Ovary (tissue), 9 donors: ENCODE data around the gene SUPT4H1. TPM values are rescaled to one million over a fixed set of nuclear protein-coding genes. Genes with fewer than 3 reads are reported as not detected.

Experiments used
- DNase-seq, 5 donors: peaks; one replicate each; pipeline ENCODE4 v3.0.0-alpha.2; 2019 to 2020
- H3K27ac ChIP-seq, 2 donors: fragments of 200-600 bp; one replicate each; pipeline versions ENCODE4 v1.5.1 to v1.8.0; 2019 to 2022
- H3K27me3 ChIP-seq: fragments of 200-600 bp; one replicate; pipeline ENCODE4 v1.8.0; 2022
- H3K36me3 ChIP-seq: fragments of 200-600 bp; sonication (generic); one replicate; pipeline ENCODE4 v1.5.1; 2019
- H3K4me1 ChIP-seq: one replicate; pipeline ENCODE4 v1.8.1; 2013; ENCODE audit warnings: mild to moderate bottlenecking, moderate library complexity; ENCODE audit not compliant: insufficient read depth
- H3K4me3 ChIP-seq: fragments of 200-600 bp; sonication (generic); one replicate; pipeline ENCODE4 v1.5.1; 2017
- H3K9me3 ChIP-seq, 2 donors: fragments of 200-600 bp in 1 of 2; sonication (generic) in 1 of 2; one replicate each; pipeline versions ENCODE4 v1.5.1 to v1.8.1; 2013 to 2019; ENCODE audit warnings: mild to moderate bottlenecking in 1 of 2, moderate library complexity in 1 of 2
- CTCF ChIP-seq, 3 donors: fragments of 450-650 bp in 2 of 3; fragments of 200-600 bp in 1 of 3; IDR thresholded peaks; one replicate each; pipeline versions ENCODE4 v1.5.1 to v1.8.0; 2016 to 2022; ENCODE audit warnings: antibody characterized with exemption in 3 of 3, mild to moderate bottlenecking in 1 of 3
- EP300 ChIP-seq: sonication (generic); formaldehyde crosslinking; IDR thresholded peaks from one replicate; pipeline ENCODE4 v1.6.1; 2017; ENCODE audit warnings: antibody characterized with exemption
- POLR2A ChIP-seq: fragments of 450-650 bp; IDR thresholded peaks from one replicate; pipeline ENCODE4 v1.6.1; 2017; ENCODE audit warnings: antibody characterized with exemption, mild to moderate bottlenecking, moderate library complexity
- WGBS, 3 donors: extraction: QIAGEN DNeasy Blood & Tissue Kit in 1 of 3; methylation state at CpG; one replicate each; pipeline versions ENCODE4 v1.1.5 to v1.1.7; 2013 to 2017; 5-methylcytosine and 5-hydroxymethylcytosine counted together
- intact Hi-C, 4 donors: fragments of 100-400 bp; cut with DNase I; formaldehyde crosslinking; loops; one replicate each; pipeline versions ENCODE4 v1.11.0 to v1.15.1; 2022 to 2023
- polyA plus RNA-seq, 2 donors: library from polyadenylated mRNA; stranded (reverse); fragments of 200-250 nt in 1 of 2; fragments of 350-450 nt in 1 of 2; fragmentation: Illumina TruSeq in 1 of 2; extraction: RNeasy Lipid Tissue Mini Kit (QIAGEN cat#74804) in 1 of 2; gene quantifications; one replicate each; pipeline ENCODE4 v1.2.3, GENCODE V29; 2013 to 2014
- total RNA-seq, 7 donors: library from RNA; depleted of rRNA in 2 of 7; stranded (reverse); fragments of >200 nt in 2 of 7; fragmentation: NEBNext Ultra II Directional in 3 of 7; extraction: Animal tissue kit (Norgen Biotek cat#: 25700) in 3 of 7; gene quantifications; one replicate each; pipeline versions ENCODE4 v1.1.0 to v1.2.4, GENCODE V29; 2016 to 2023
- donor health status: DM: no; HTN: no; CAD: no; lungs with moderate emphysema.
- donor health status: DM: no; HTN: no; CAD: no.
- donor health status: Bipolar disorder and iron deficiency.
- donor health status: DM: yes; HTN: yes; CAD: no.
- donor health status: DM: no; HTN: no; CAD: no.
- donor health status: DM: yes; HTN: yes; CAD: no.

SUPT4H1 gene
- total and polyA plus RNA-seq, 9 donors = 43.7 to 182 (median 66.0) TPM

- Histone ChIP-seq H3K27ac (no peak overlapping the region), H3K4me1 (no peaks in the 10 kb centered on the region), H3K36me3 (no peaks in the 10 kb centered on the region), H3K9me3 (no peaks in the 10 kb centered on the region), H3K4me3 (no peak overlapping the region), H3K27me3 (no peaks in the 10 kb centered on the region)
- TF ChIP-seq POLR2A = no peak
- TF ChIP-seq EP300 = no peak
- TF ChIP-seq CTCF (IDR thresholded peaks at IDR 0.05) = no peak
- no peak for DNase-seq
- intact Hi-C loops = no loop called here
- 28 to 34% (median 29%) methylated on average over 7 of the region's 7 CpGs for WGBS, 3 donors
Measured at GRCh38 chr17:58364270-58364942, 12.4 kb upstream of the SUPT4H1 start.

- DNase-seq = no peak
- Histone ChIP-seq H3K4me1 (no peaks in the 10 kb centered on the region), H3K9me3 (no peaks in the 10 kb centered on the region), H3K36me3 (no peaks in the 10 kb centered on the region), H3K27me3 (no peaks in the 10 kb centered on the region), H3K4me3 (no peak overlapping the region), H3K27ac (no peak overlapping the region)
- TF ChIP-seq CTCF (IDR thresholded peaks at IDR 0.05) (no peak), EP300 (no peak), POLR2A (no peak)
- intact Hi-C loops = no loop called here
- WGBS, 3 donors = 74 to 83% (median 78%) methylated on average over 8 of the region's 8 CpGs
Measured at GRCh38 chr17:58363457-58364185, 11.6 kb upstream of the SUPT4H1 start.

- Histone ChIP-seq H3K9me3 (no peaks in the 10 kb centered on the region), H3K4me3 (no peak overlapping the region), H3K4me1 (no peaks in the 10 kb centered on the region), H3K36me3 (no peaks in the 10 kb centered on the region), H3K27me3 (no peaks in the 10 kb centered on the region), H3K27ac (no peak overlapping the region)
- WGBS, 3 donors = 89 to 93% (median 91%) methylated on average over 16 of the region's 16 CpGs
- DNase-seq = no peak
- intact Hi-C loops = no loop called here
- no peak for TF ChIP-seq POLR2A
- TF ChIP-seq CTCF (IDR thresholded peaks at IDR 0.05) = no peak
- TF ChIP-seq EP300 = no peak
Measured at GRCh38 chr17:58362368-58363014, 10.5 kb upstream of the SUPT4H1 start.

GRCh38 chr17:58360296-58361063 is 8.5 kb upstream of the SUPT4H1 start:
- TF ChIP-seq POLR2A = no peak
- no peak for TF ChIP-seq EP300
- no peak for TF ChIP-seq CTCF (IDR thresholded peaks at IDR 0.05)
- no peak for DNase-seq
- no peak overlapping the region for H3K4me3 ChIP-seq
- H3K27me3 ChIP-seq = no peaks in the 10 kb centered on the region
- no peaks in the 10 kb centered on the region for H3K9me3 ChIP-seq
- 57 to 72% (median 61%) methylated on average over 4 to 5 of the region's 5 CpGs for WGBS, 3 donors
- no peak overlapping the region for H3K27ac ChIP-seq
- no peaks in the 10 kb centered on the region for H3K36me3 ChIP-seq
- H3K4me1 ChIP-seq = no peaks in the 10 kb centered on the region
- intact Hi-C loops = no loop called here
